Left ventricle myocardium inferior (tissue), 1 donor: Measurements from ENCODE around the gene SLC25A28. TPM values are rescaled to one million over a fixed set of nuclear protein-coding genes. Genes with fewer than 3 reads are reported as not detected.

Experiments used
- DNase-seq: peaks from one replicate; pipeline ENCODE4 v3.0.0-alpha.2; 2020
- H3K27ac ChIP-seq: fragments of 200-600 bp; replicated peaks from 2 replicates; pipeline ENCODE4 v1.8.0; 2021
- H3K27me3 ChIP-seq: fragments of 200-600 bp; 2 replicates; pipeline ENCODE4 v1.8.0; 2021; ENCODE audit warnings: low read depth
- H3K36me3 ChIP-seq: fragments of 200-600 bp; 2 replicates; pipeline ENCODE4 v1.8.0; 2021
- H3K4me1 ChIP-seq: fragments of 200-600 bp; 2 replicates; pipeline ENCODE4 v1.8.0; 2021
- H3K4me3 ChIP-seq: fragments of 200-600 bp; 2 replicates; pipeline ENCODE4 v1.8.0; 2021; ENCODE audit warnings: mild to moderate bottlenecking, moderate library complexity
- H3K9me3 ChIP-seq: fragments of 200-600 bp; replicated peaks from 2 replicates; pipeline ENCODE4 v1.8.0; 2021
- CTCF ChIP-seq: fragments of 200-600 bp; IDR thresholded peaks from 2 replicates; pipeline ENCODE4 v1.8.0; 2021; ENCODE audit warnings: antibody characterized with exemption, mild to moderate bottlenecking, borderline replicate concordance
- intact Hi-C: fragments of 100-400 bp; cut with micrococcal nuclease; formaldehyde crosslinking; loops from one replicate; pipeline ENCODE4 v1.11.0; 2022
- total RNA-seq: library from RNA; stranded (reverse); fragmentation: NEBNext Ultra II Directional; extraction: Animal tissue kit (Norgen Biotek cat#: 25700); gene quantifications from one replicate; pipeline ENCODE4 v1.2.1, GENCODE V29; 2021
- donor health status: DM: no; HTN: yes; CAD: no; lungs with severe emphysema.

SLC25A28 gene
- total RNA-seq, 1 donor from 2014 or later, result 41.2 TPM

GRCh38 chr10:99660662-99661376 is 40.6 kb upstream of the SLC25A28 start:
- Histone ChIP-seq H3K36me3 (no peaks in the 10 kb centered on the region), H3K4me1 (peaks cover 30% of the 10 kb centered on the region), H3K9me3 (no peaks in the 10 kb centered on the region), H3K27me3 (no peaks in the 10 kb centered on the region), H3K27ac (no peak overlapping the region), H3K4me3 (peak overlapping the region; percentile 13)
- no peak for TF ChIP-seq CTCF
- no peak for DNase-seq
- intact Hi-C loops, result no loop called here

GRCh38 chr10:99659868-99660366 is 39.7 kb upstream of the SLC25A28 start:
- Histone ChIP-seq H3K27ac (peak overlapping the region; percentile 49), H3K27me3 (no peaks in the 10 kb centered on the region), H3K4me1 (peaks cover 30% of the 10 kb centered on the region), H3K36me3 (no peaks in the 10 kb centered on the region), H3K9me3 (no peaks in the 10 kb centered on the region), H3K4me3 (peak overlapping the region; percentile 78)
- intact Hi-C loops, result no loop called here
- DNase-seq, result no peak
- TF ChIP-seq CTCF, result no peak

GRCh38 chr10:99659031-99659867 is 39.0 kb upstream of the SLC25A28 start, which contains the start of gene ENTPD7:
ENTPD7 (plus strand) TSS chr10:99659509; CDS start chr10:99659957, 448 bp downstream.
- peak; percentile 95 for DNase-seq
- intact Hi-C loops, result no loop called here
- Histone ChIP-seq H3K4me1 (peaks cover 30% of the 10 kb centered on the region), H3K36me3 (no peaks in the 10 kb centered on the region), H3K9me3 (no peaks in the 10 kb centered on the region), H3K4me3 (peak within 1 kb of the TSS; percentile 78), H3K27ac (peak within 1 kb of the TSS; percentile 49), H3K27me3 (no peaks in the 10 kb centered on the region)
- peak; percentile 62 for TF ChIP-seq CTCF

GRCh38 chr10:99658622-99659030 is 38.4 kb upstream of the SLC25A28 start:
- Histone ChIP-seq H3K27ac (no peak overlapping the region), H3K36me3 (no peaks in the 10 kb centered on the region), H3K4me1 (peaks cover 30% of the 10 kb centered on the region), H3K27me3 (no peaks in the 10 kb centered on the region), H3K4me3 (peak overlapping the region; percentile 78), H3K9me3 (no peaks in the 10 kb centered on the region)
- TF ChIP-seq CTCF, result no peak
- intact Hi-C loops, result no loop called here
- peak; percentile 31 for DNase-seq

GRCh38 chr10:99656199-99657064 is 36.2 kb upstream of the SLC25A28 start:
- no peak for DNase-seq
- Histone ChIP-seq H3K4me1 (peaks cover 26% of the 10 kb centered on the region), H3K9me3 (no peaks in the 10 kb centered on the region), H3K27ac (no peak overlapping the region), H3K4me3 (no peak overlapping the region), H3K27me3 (no peaks in the 10 kb centered on the region), H3K36me3 (no peaks in the 10 kb centered on the region)
- intact Hi-C loops, result no loop called here
- TF ChIP-seq CTCF, result no peak
